Liver (tissue), 9 donors: ENCODE results near the gene FGF12. TPM values are rescaled to one million over a fixed set of nuclear protein-coding genes. Genes with fewer than 3 reads are reported as not detected.

Experiments
- DNase-seq: peaks from one replicate; pipeline ENCODE4 v3.0.0-alpha.2; 2017; ENCODE audit warnings: low spot score
- H3K27ac ChIP-seq, 2 donors: one replicate each; pipeline ENCODE4 v1.7.0; 2013; ENCODE audit warnings: inconsistent platforms in 2 of 2, low read length in 2 of 2, control low read depth in 1 of 2, low read depth in 1 of 2, mild to moderate bottlenecking in 1 of 2
- H3K27me3 ChIP-seq, 4 donors: one replicate each; pipeline versions ENCODE4 v1.6.1 to v1.7.0; 2013; ENCODE audit warnings: low read length in 3 of 4, inconsistent platforms in 1 of 4, mild to moderate bottlenecking in 1 of 4, moderate library complexity in 1 of 4; ENCODE audit not compliant: control insufficient read depth in 4 of 4, insufficient read depth in 4 of 4
- H3K36me3 ChIP-seq, 4 donors: one replicate each; pipeline versions ENCODE4 v1.6.1 to v1.7.0; 2013; ENCODE audit warnings: low read length in 3 of 4, mild to moderate bottlenecking in 3 of 4, low read depth in 1 of 4, moderate library complexity in 1 of 4; ENCODE audit not compliant: control insufficient read depth in 4 of 4, insufficient read depth in 3 of 4
- H3K4me1 ChIP-seq, 4 donors: one replicate each; pipeline versions ENCODE4 v1.6.1 to v1.7.0; 2013; ENCODE audit warnings: low read length in 3 of 4, mild to moderate bottlenecking in 3 of 4, moderate library complexity in 1 of 4; ENCODE audit not compliant: control insufficient read depth in 4 of 4, insufficient read depth in 4 of 4
- H3K4me3 ChIP-seq, 3 donors: one replicate each; pipeline versions ENCODE4 v1.6.1 to v1.7.0; 2013; ENCODE audit warnings: low read length in 3 of 3, control low read depth in 1 of 3, low read depth in 1 of 3, mild to moderate bottlenecking in 1 of 3
- H3K9ac ChIP-seq, 2 donors: one replicate each; pipeline ENCODE4 v1.7.0; 2013; ENCODE audit warnings: low read length in 2 of 2, mild to moderate bottlenecking in 2 of 2, moderate library complexity in 2 of 2, control low read depth in 1 of 2, low read depth in 1 of 2
- H3K9me3 ChIP-seq, 4 donors: one replicate each; pipeline versions ENCODE4 v1.6.1 to v1.7.0; 2013; ENCODE audit warnings: low read length in 3 of 4; ENCODE audit not compliant: control insufficient read depth in 4 of 4
- ATF3 ChIP-seq: IDR thresholded peaks from 2 replicates; pipeline ENCODE4 v1.6.1; 2016; ENCODE audit warnings: antibody characterized with exemption
- CTCF ChIP-seq: fragments of 150-350 bp; IDR thresholded peaks from 2 replicates; pipeline ENCODE4 v1.5.1; 2017; ENCODE audit warnings: improper control_type of control experiment, low read depth, low read length; ENCODE audit not compliant: missing input control
- EGR1 ChIP-seq, 2 donors: IDR thresholded peaks; 2 replicates each; pipeline ENCODE4 v1.6.1; 2016 to 2018; ENCODE audit warnings: antibody characterized with exemption in 2 of 2, low read depth in 2 of 2
- FOXA1 ChIP-seq: IDR thresholded peaks from 2 replicates; pipeline ENCODE4 v1.6.1; 2016; ENCODE audit warnings: antibody characterized with exemption
- FOXA2 ChIP-seq: IDR thresholded peaks from 2 replicates; pipeline ENCODE4 v1.6.1; 2016; ENCODE audit warnings: antibody characterized with exemption
- GABPA ChIP-seq, 2 donors: IDR thresholded peaks in 1 of 2; conservative IDR thresholded peaks in 1 of 2; 2 replicates each; pipeline ENCODE4 v1.6.1; 2016; ENCODE audit warnings: antibody characterized with exemption in 2 of 2, mild to moderate bottlenecking in 1 of 2, moderate library complexity in 1 of 2
- HNF4A ChIP-seq, 2 donors: conservative IDR thresholded peaks; 2 replicates each; pipeline ENCODE4 v1.6.1; 2016; ENCODE audit warnings: antibody characterized with exemption in 2 of 2, mild to moderate bottlenecking in 2 of 2
- HNF4G ChIP-seq: IDR thresholded peaks from 2 replicates; pipeline ENCODE4 v1.6.1; 2016; ENCODE audit warnings: antibody characterized with exemption
- JUND ChIP-seq, 2 donors: IDR thresholded peaks; 2 replicates each; pipeline ENCODE4 v1.6.1; 2016; ENCODE audit warnings: antibody characterized with exemption in 2 of 2
- NR2F2 ChIP-seq: IDR thresholded peaks from 2 replicates; pipeline ENCODE4 v1.6.1; 2016; ENCODE audit warnings: antibody characterized with exemption
- RAD21 ChIP-seq, 2 donors: IDR thresholded peaks; 2 replicates each; pipeline ENCODE4 v1.6.1; 2016; ENCODE audit warnings: antibody characterized with exemption in 2 of 2, mild to moderate bottlenecking in 2 of 2
- REST ChIP-seq: IDR thresholded peaks from 2 replicates; pipeline ENCODE4 v1.6.1; 2016; ENCODE audit warnings: antibody characterized with exemption, mild to moderate bottlenecking
- RXRA ChIP-seq, 2 donors: IDR thresholded peaks; 2 replicates each; pipeline ENCODE4 v1.6.1; 2017 to 2018; ENCODE audit warnings: antibody characterized with exemption in 2 of 2, mild to moderate bottlenecking in 1 of 2
- TAF1 ChIP-seq: conservative IDR thresholded peaks from 2 replicates; pipeline ENCODE4 v1.6.1; 2016; ENCODE audit warnings: antibody characterized with exemption, mild to moderate bottlenecking
- YY1 ChIP-seq: IDR thresholded peaks from 2 replicates; pipeline ENCODE4 v1.6.1; 2016; ENCODE audit warnings: antibody characterized with exemption, mild to moderate bottlenecking
- ZBTB33 ChIP-seq: IDR thresholded peaks from 2 replicates; pipeline ENCODE4 v1.6.1; 2016; ENCODE audit warnings: antibody characterized with exemption
- WGBS: extraction: QIAGEN DNeasy Blood & Tissue Kit; methylation state at CpG from one replicate; pipeline ENCODE4 v1.1.7; 2013; 5-methylcytosine and 5-hydroxymethylcytosine counted together
- polyA plus RNA-seq, 2 donors: library from polyadenylated mRNA; stranded (reverse) in 1 of 2; unstranded in 1 of 2; fragments of 200-250 nt in 1 of 2; fragments of >200 nt in 1 of 2; fragmentation: Nextera tagmentation in 1 of 2; extraction: Ambion mirVana in 1 of 2; gene quantifications; one replicate each; pipeline versions ENCODE4 v1.2.1 to v1.2.3, GENCODE V29; 2013 to 2015
- total RNA-seq, 2 donors: library from RNA; depleted of rRNA; stranded (reverse); fragments of >200 nt; gene quantifications; one replicate each; pipeline ENCODE4 v1.2.3, GENCODE V29; 2014
- donor health status: healthy.
- donor health status: healthy.
- donor health status: healthy.
- donor health status: healthy.
- donor health status: healthy.

Gene FGF12
- total and polyA plus RNA-seq, 4 donors = 0.11 to 0.59 (median 0.19) TPM

GRCh38 chr3:192212979-192213378 lies 514.4 kb downstream of the FGF12 start:
- H3K4me1 ChIP-seq = no peaks in the 10 kb centered on the region
- H3K4me3 ChIP-seq = no peak overlapping the region
- DNase-seq = no peak
- H3K27me3 ChIP-seq = peaks cover 0 to 5% (median 0%) of the 10 kb centered on the region in 4 donors
- H3K9ac ChIP-seq = no peak overlapping the region
- H3K9me3 ChIP-seq = no peaks in the 10 kb centered on the region
- H3K27ac ChIP-seq = no peak overlapping the region
- TF ChIP-seq ZBTB33 (no peak), CTCF (no peak), YY1 (no peak), HNF4A (conservative IDR thresholded peaks at IDR 0.05) (no peak), ATF3 (no peak), TAF1 (no peak), REST (no peak), HNF4G (no peak), FOXA2 (no peak), FOXA1 (no peak), JUND (IDR thresholded peaks at IDR 0.05) (no peak), EGR1 (IDR thresholded peaks at IDR 0.05; ENCODE audit: low read depth in 2 of 2) (no peak)
- 90% methylated on average over 7 of the region's 7 CpGs for WGBS
- no peaks in the 10 kb centered on the region for H3K36me3 ChIP-seq

- Histone ChIP-seq H3K27ac (no peak overlapping the region), H3K4me3 (no peak overlapping the region), H3K9me3 (no peaks in the 10 kb centered on the region), H3K36me3 (no peaks in the 10 kb centered on the region), H3K4me1 (no peaks in the 10 kb centered on the region), H3K9ac (no peak overlapping the region), H3K27me3 (peaks cover 0 to 9% (median 0%) of the 10 kb centered on the region in 4 donors)
- DNase-seq = no peak
- 67% methylated on average over 2 of the region's 2 CpGs for WGBS
- TF ChIP-seq REST = no peak
- no peak for TF ChIP-seq HNF4G
- no peak for TF ChIP-seq GABPA (IDR thresholded peaks at IDR 0.05 in 1 of 2, conservative IDR thresholded peaks at IDR 0.05 in 1 of 2)
- no peak for TF ChIP-seq YY1
- no peak for TF ChIP-seq EGR1 (IDR thresholded peaks at IDR 0.05; ENCODE audit: low read depth in 2 of 2)
- TF ChIP-seq FOXA2 = no peak
- TF ChIP-seq RXRA (IDR thresholded peaks at IDR 0.05) = no peak
- no peak for TF ChIP-seq RAD21 (IDR thresholded peaks at IDR 0.05)
- no peak for TF ChIP-seq NR2F2
- no peak for TF ChIP-seq ATF3
- TF ChIP-seq CTCF = no peak
- TF ChIP-seq TAF1 = no peak
These were observed 515.0 kb downstream of the FGF12 start for GRCh38 chr3:192212335-192212734.
